ENCODE results near the gene PTPRG. TPM values are rescaled to one million over a fixed set of nuclear protein-coding genes. Genes with fewer than 3 reads are reported as not detected.

Gene PTPRG
- total and polyA plus RNA-seq, 2 experiments from 2014 or later: 11.5 to 39.6 TPM

GRCh38 chr3:62192891-62193290, 631.5 kb downstream of the PTPRG start:
- no peaks in the 10 kb centered on the region for H3K27me3 ChIP-seq (replicated peaks; ENCODE audit: insufficient read depth)
- no peaks in the 10 kb centered on the region; the same call in 1 of the 2 replicates for H3K4me1 ChIP-seq (ENCODE audit: insufficient read depth)
- H3K9ac ChIP-seq: no peak overlapping the region
- H3K9me2 ChIP-seq (ENCODE audit: insufficient read depth): no peaks in the 10 kb centered on the region
- no peaks in the 10 kb centered on the region for H3F3A ChIP-seq (ENCODE audit: insufficient read depth)
- 68% methylated on average over 5 of the region's 5 CpGs for WGBS, 2 experiments (ENCODE audit: low coverage in 1 of 2, low lambda C conversion rate in 2 of 2, missing lambda C conversion rate in 2 of 2)
- TF ChIP-seq EZH2phosphoT487 (IDR thresholded peaks at IDR 0.05; ENCODE audit: insufficient read depth, low read depth) (no peak), EZH2 (IDR thresholded peaks at IDR 0.05; ENCODE audit: insufficient read depth, poor library complexity, severe bottlenecking) (no peak)
- no peaks in the 10 kb centered on the region for H4K20me1 ChIP-seq (ENCODE audit: insufficient read depth)
- no peaks in the 10 kb centered on the region for H3K9me3 ChIP-seq (ENCODE audit: low read depth)
- H3K4me2 ChIP-seq (ENCODE audit: unreplicated experiment): no peak overlapping the region
- in situ Hi-C loops (cut with MboI): loop anchor here (25.0 kb wide), 1 partner anchor 1606 kb away; no protein-coding TSS in a partner anchor
- no peak overlapping the region for H2AFZ ChIP-seq
- no peaks in the 10 kb centered on the region for H3K36me3 ChIP-seq (ENCODE audit: low read depth)
- no peak overlapping the region for H3K4me3 ChIP-seq
- no peaks in the 10 kb centered on the region for H3K79me2 ChIP-seq (ENCODE audit: insufficient read depth)
- no peak for DNase-seq
- no peak overlapping the region for H3K27ac ChIP-seq

GRCh38 chr3:62193586-62194345, 632.4 kb downstream of the PTPRG start:
- Histone ChIP-seq H3K79me2 (ENCODE audit: insufficient read depth) (no peaks in the 10 kb centered on the region), H3F3A (ENCODE audit: insufficient read depth) (no peaks in the 10 kb centered on the region), H3K9me2 (ENCODE audit: insufficient read depth) (no peaks in the 10 kb centered on the region), H3K9ac (no peak overlapping the region), H3K9me3 (ENCODE audit: low read depth) (no peaks in the 10 kb centered on the region), H3K4me1 (ENCODE audit: insufficient read depth) (no peaks in the 10 kb centered on the region), H3K4me2 (ENCODE audit: unreplicated experiment) (no peak overlapping the region), H3K4me3 (no peak overlapping the region), H3K36me3 (ENCODE audit: low read depth) (no peaks in the 10 kb centered on the region), H3K27me3 (replicated peaks; ENCODE audit: insufficient read depth) (no peaks in the 10 kb centered on the region), H4K20me1 (ENCODE audit: insufficient read depth) (no peaks in the 10 kb centered on the region), H3K27ac (no peak overlapping the region), H2AFZ (no peak overlapping the region)
- TF ChIP-seq EZH2phosphoT487 (IDR thresholded peaks at IDR 0.05; ENCODE audit: insufficient read depth, low read depth): no peak
- no peak for TF ChIP-seq EZH2 (IDR thresholded peaks at IDR 0.05; ENCODE audit: insufficient read depth, poor library complexity, severe bottlenecking)
- 92 to 95% methylated on average over 10 of the region's 10 CpGs for whole genome bisulfite sequencing, 2 experiments (ENCODE audit: low coverage in 1 of 2, low lambda C conversion rate in 2 of 2, missing lambda C conversion rate in 2 of 2)
- no peak for DNase-seq
- in situ Hi-C loops (cut with MboI): loop anchor here (25.0 kb wide), 1 partner anchor 1606 kb away; no protein-coding TSS in a partner anchor

GRCh38 chr3:62197350-62198012, 636.1 kb downstream of the PTPRG start:
- in situ Hi-C loops (cut with MboI): loop anchor here (25.0 kb wide), 1 partner anchor 1610 kb away; no protein-coding TSS in a partner anchor
- 86 to 90% methylated on average over 5 of the region's 5 CpGs for WGBS, 2 experiments (ENCODE audit: low coverage in 1 of 2, low lambda C conversion rate in 2 of 2, missing lambda C conversion rate in 2 of 2)
- Histone ChIP-seq H3K27ac (no peak overlapping the region), H3K36me3 (ENCODE audit: low read depth) (no peaks in the 10 kb centered on the region), H4K20me1 (ENCODE audit: insufficient read depth) (no peaks in the 10 kb centered on the region), H3K9me2 (ENCODE audit: insufficient read depth) (no peaks in the 10 kb centered on the region), H3K79me2 (ENCODE audit: insufficient read depth) (no peaks in the 10 kb centered on the region), H3K27me3 (replicated peaks; ENCODE audit: insufficient read depth) (no peaks in the 10 kb centered on the region), H3K4me3 (no peak overlapping the region), H3K4me1 (ENCODE audit: insufficient read depth) (no peaks in the 10 kb centered on the region), H3K9ac (no peak overlapping the region), H2AFZ (no peak overlapping the region), H3K4me2 (ENCODE audit: unreplicated experiment) (no peak overlapping the region), H3F3A (ENCODE audit: insufficient read depth) (no peaks in the 10 kb centered on the region), H3K9me3 (ENCODE audit: low read depth) (no peaks in the 10 kb centered on the region)
- TF ChIP-seq EZH2phosphoT487 (IDR thresholded peaks at IDR 0.05; ENCODE audit: insufficient read depth, low read depth) (no peak), EZH2 (IDR thresholded peaks at IDR 0.05; ENCODE audit: insufficient read depth, poor library complexity, severe bottlenecking) (no peak)
- DNase-seq: no peak

- Histone ChIP-seq H3F3A (ENCODE audit: insufficient read depth) (no peaks in the 10 kb centered on the region), H3K27me3 (replicated peaks; ENCODE audit: insufficient read depth) (no peaks in the 10 kb centered on the region), H3K4me2 (ENCODE audit: unreplicated experiment) (no peak overlapping the region), H3K36me3 (ENCODE audit: low read depth) (no peaks in the 10 kb centered on the region), H4K20me1 (ENCODE audit: insufficient read depth) (no peaks in the 10 kb centered on the region), H3K4me3 (no peak overlapping the region), H2AFZ (no peak overlapping the region), H3K27ac (no peak overlapping the region), H3K9ac (no peak overlapping the region), H3K79me2 (ENCODE audit: insufficient read depth) (no peaks in the 10 kb centered on the region), H3K9me3 (ENCODE audit: low read depth) (no peaks in the 10 kb centered on the region), H3K9me2 (ENCODE audit: insufficient read depth) (no peaks in the 10 kb centered on the region), H3K4me1 (ENCODE audit: insufficient read depth) (no peaks in the 10 kb centered on the region)
- DNase-seq: no peak
- TF ChIP-seq EZH2phosphoT487 (IDR thresholded peaks at IDR 0.05; ENCODE audit: insufficient read depth, low read depth): no peak
- TF ChIP-seq EZH2 (IDR thresholded peaks at IDR 0.05; ENCODE audit: insufficient read depth, poor library complexity, severe bottlenecking): no peak
- 73 to 78% methylated on average over 3 of the region's 3 CpGs for WGBS, 2 experiments (ENCODE audit: low coverage in 1 of 2, low lambda C conversion rate in 2 of 2, missing lambda C conversion rate in 2 of 2)
- in situ Hi-C loops (cut with MboI): loop anchor here (25.0 kb wide), 1 partner anchor 1612 kb away; no protein-coding TSS in a partner anchor
Observed at GRCh38 chr3:62199126-62199525, 637.8 kb downstream of the PTPRG start.

Data from GM23248 (cell line).